Small intestine (tissue), 7 donors: Measurements from ENCODE around the gene PTPRF. TPM values are rescaled to one million over a fixed set of nuclear protein-coding genes. Genes with fewer than 3 reads are reported as not detected.

ENCODE experiments used
- DNase-seq, 2 donors: peaks; one replicate each; pipeline versions ENCODE4 v3.0.0 to v3.0.0-alpha.2; 2013
- FAIRE-seq: peaks from 2 replicates; lab custom pipeline; 2012; peaks lifted over from hg19 to GRCh38; lab: Jason Lieb, UNC
- H3K27ac ChIP-seq, 3 donors: one replicate each; pipeline ENCODE4 v1.5.1; 2013; ENCODE audit warnings: low read length in 2 of 3, mild to moderate bottlenecking in 2 of 3, control low read depth in 1 of 3, inconsistent platforms in 1 of 3, low read depth in 1 of 3, moderate library complexity in 1 of 3
- H3K27me3 ChIP-seq, 3 donors: one replicate each; pipeline ENCODE4 v1.6.1; 2013; ENCODE audit warnings: low read length in 3 of 3, inconsistent platforms in 1 of 3; ENCODE audit not compliant: control insufficient read depth in 3 of 3, insufficient read depth in 3 of 3
- H3K36me3 ChIP-seq, 3 donors: one replicate each; pipeline ENCODE4 v1.6.1; 2013; ENCODE audit warnings: low read length in 3 of 3, inconsistent platforms in 1 of 3, low read depth in 1 of 3, mild to moderate bottlenecking in 1 of 3, moderate library complexity in 1 of 3; ENCODE audit not compliant: control insufficient read depth in 3 of 3, insufficient read depth in 2 of 3
- H3K4me1 ChIP-seq, 3 donors: one replicate each; pipeline ENCODE4 v1.6.1; 2013; ENCODE audit warnings: low read length in 2 of 3, inconsistent platforms in 1 of 3, low read depth in 1 of 3, mild to moderate bottlenecking in 1 of 3, moderate library complexity in 1 of 3; ENCODE audit not compliant: control insufficient read depth in 3 of 3, insufficient read depth in 2 of 3
- H3K4me3 ChIP-seq, 3 donors: one replicate each; pipeline ENCODE4 v1.5.1; 2013; ENCODE audit warnings: low read length in 3 of 3, control low read depth in 1 of 3, inconsistent platforms in 1 of 3, low read depth in 1 of 3, mild to moderate bottlenecking in 1 of 3, moderate library complexity in 1 of 3
- H3K9me3 ChIP-seq, 2 donors: one replicate each; pipeline ENCODE4 v1.6.1; 2013; ENCODE audit warnings: low read depth in 1 of 2, low read length in 1 of 2; ENCODE audit not compliant: control insufficient read depth in 2 of 2, insufficient read depth in 1 of 2
- WGBS, 3 donors: extraction: QIAGEN DNeasy Blood & Tissue Kit; methylation state at CpG; one replicate each; pipeline ENCODE4 v1.1.7; 2013; 5-methylcytosine and 5-hydroxymethylcytosine counted together
- polyA plus RNA-seq, 4 donors: library from polyadenylated mRNA; stranded (reverse) in 3 of 4; unstranded in 1 of 4; fragments of 200-250 nt in 3 of 4; fragments of 120-200 nt in 1 of 4; gene quantifications; one replicate each; pipeline versions ENCODE4 v1.2.1 to v1.2.3, GENCODE V29; 2013
- donor health status: healthy with polysubstance abuse.
- donor health status: control.
- donor health status: control.
- donor health status: Bipolar disorder and iron deficiency.
- donor health status: healthy.

Gene PTPRF
- polyA plus RNA-seq, 4 donors, result 77.0 to 255 (median 83.2) TPM

- FAIRE-seq (no peak), DNase-seq (no peak)
- Histone ChIP-seq H3K36me3 (peaks cover 4 to 100% (median 26%) of the 10 kb centered on the region in 3 donors), H3K9me3 (no peaks in the 10 kb centered on the region), H3K4me1 (no peaks in the 10 kb centered on the region), H3K4me3 (no peak overlapping the region), H3K27ac (no peak overlapping the region), H3K27me3 (no peaks in the 10 kb centered on the region)
- 91 to 98% (median 96%) methylated on average over 13 of the region's 13 CpGs for WGBS, 3 donors
These were observed 75.9 kb downstream of the PTPRF start for GRCh38 chr1:43606624-43607023.

GRCh38 chr1:43608827-43609226 lies 78.1 kb downstream of the PTPRF start:
- Histone ChIP-seq H3K4me1 (no peaks in the 10 kb centered on the region), H3K9me3 (no peaks in the 10 kb centered on the region), H3K27ac (no peak overlapping the region), H3K36me3 (peaks cover 4 to 100% (median 23%) of the 10 kb centered on the region in 3 donors), H3K4me3 (no peak overlapping the region), H3K27me3 (no peaks in the 10 kb centered on the region)
- FAIRE-seq (no peak), DNase-seq (no peak)
- 77 to 86% (median 84%) methylated on average over 5 of the region's 5 CpGs for WGBS, 3 donors

GRCh38 chr1:43610339-43610738 lies 79.7 kb downstream of the PTPRF start:
- WGBS, 3 donors, result 63 to 80% (median 65%) methylated on average over 5 of the region's 5 CpGs
- FAIRE-seq (no peak), DNase-seq (no peak)
- no peaks in the 10 kb centered on the region for H3K9me3 ChIP-seq
- no peak overlapping the region for H3K27ac ChIP-seq
- no peaks in the 10 kb centered on the region for H3K27me3 ChIP-seq
- H3K4me3 ChIP-seq, result no peak overlapping the region
- no peaks in the 10 kb centered on the region for H3K4me1 ChIP-seq
- peaks cover 4 to 100% (median 15%) of the 10 kb centered on the region in 3 donors for H3K36me3 ChIP-seq

GRCh38 chr1:43611950-43612349 lies 81.3 kb downstream of the PTPRF start:
- FAIRE-seq (no peak), DNase-seq (no peak)
- H3K4me3 ChIP-seq, result no peak overlapping the region
- H3K27me3 ChIP-seq, result no peaks in the 10 kb centered on the region
- no peaks in the 10 kb centered on the region for H3K9me3 ChIP-seq
- no peak overlapping the region for H3K27ac ChIP-seq
- peaks cover 1 to 97% (median 20%) of the 10 kb centered on the region in 3 donors for H3K36me3 ChIP-seq
- H3K4me1 ChIP-seq, result no peaks in the 10 kb centered on the region
- 72 to 79% (median 72%) methylated on average over 7 of the region's 7 CpGs for WGBS, 3 donors

- 87 to 91% (median 87%) methylated on average over 15 of the region's 15 CpGs for WGBS, 3 donors
- Histone ChIP-seq H3K36me3 (peaks cover 0 to 97% (median 20%) of the 10 kb centered on the region in 3 donors), H3K4me1 (no peaks in the 10 kb centered on the region)
These were observed 81.7 kb downstream of the PTPRF start for GRCh38 chr1:43612406-43612805.

GRCh38 chr1:43613075-43613942 lies 82.6 kb downstream of the PTPRF start:
- peaks cover 0 to 97% (median 25%) of the 10 kb centered on the region in 3 donors for H3K36me3 ChIP-seq
- no peak overlapping the region for H3K4me3 ChIP-seq
- H3K27ac ChIP-seq, result no peak overlapping the region
- no peak for FAIRE-seq
- WGBS, 3 donors, result 89 to 96% (median 93%) methylated on average over 22 of the region's 22 CpGs
- no peak for DNase-seq
- no peaks in the 10 kb centered on the region for H3K9me3 ChIP-seq
- H3K27me3 ChIP-seq, result no peaks in the 10 kb centered on the region
- no peaks in the 10 kb centered on the region for H3K4me1 ChIP-seq

More at GRCh38 chr1:43612406-43612805, 81.7 kb downstream of the PTPRF start:
- FAIRE-seq, result no peak
- no peak overlapping the region for H3K27ac ChIP-seq
- no peak for DNase-seq
- no peaks in the 10 kb centered on the region for H3K9me3 ChIP-seq
- H3K27me3 ChIP-seq, result no peaks in the 10 kb centered on the region
- H3K4me3 ChIP-seq, result no peak overlapping the region

- no peaks in the 10 kb centered on the region for H3K27me3 ChIP-seq
- H3K27ac ChIP-seq, result no peak overlapping the region
- no peak for DNase-seq
- H3K36me3 ChIP-seq, result peaks cover 0 to 97% (median 28%) of the 10 kb centered on the region in 3 donors
- 86 to 90% (median 89%) methylated on average over 11 of the region's 11 CpGs for WGBS, 3 donors
- FAIRE-seq, result no peak
- H3K9me3 ChIP-seq, result no peaks in the 10 kb centered on the region
- H3K4me3 ChIP-seq, result no peak overlapping the region
- H3K4me1 ChIP-seq, result no peaks in the 10 kb centered on the region
These were observed 83.5 kb downstream of the PTPRF start for GRCh38 chr1:43614211-43614610.

- Histone ChIP-seq H3K36me3 (peaks cover 0 to 97% (median 30%) of the 10 kb centered on the region in 3 donors), H3K27ac (no peak overlapping the region), H3K27me3 (no peaks in the 10 kb centered on the region), H3K4me3 (no peak overlapping the region), H3K4me1 (no peaks in the 10 kb centered on the region), H3K9me3 (no peaks in the 10 kb centered on the region)
- FAIRE-seq (no peak), DNase-seq (no peak)
- 79 to 87% (median 83%) methylated on average over 6 of the region's 6 CpGs for WGBS, 3 donors
These were observed 84.2 kb downstream of the PTPRF start for GRCh38 chr1:43614891-43615290.
